ENCODE results near the gene ANKS1A. TPM values are rescaled to one million over a fixed set of nuclear protein-coding genes. Genes with fewer than 3 reads are reported as not detected.

The ANKS1A gene
- total RNA-seq, 1 donor from 2014 or later: 7.3 TPM

DNA sequence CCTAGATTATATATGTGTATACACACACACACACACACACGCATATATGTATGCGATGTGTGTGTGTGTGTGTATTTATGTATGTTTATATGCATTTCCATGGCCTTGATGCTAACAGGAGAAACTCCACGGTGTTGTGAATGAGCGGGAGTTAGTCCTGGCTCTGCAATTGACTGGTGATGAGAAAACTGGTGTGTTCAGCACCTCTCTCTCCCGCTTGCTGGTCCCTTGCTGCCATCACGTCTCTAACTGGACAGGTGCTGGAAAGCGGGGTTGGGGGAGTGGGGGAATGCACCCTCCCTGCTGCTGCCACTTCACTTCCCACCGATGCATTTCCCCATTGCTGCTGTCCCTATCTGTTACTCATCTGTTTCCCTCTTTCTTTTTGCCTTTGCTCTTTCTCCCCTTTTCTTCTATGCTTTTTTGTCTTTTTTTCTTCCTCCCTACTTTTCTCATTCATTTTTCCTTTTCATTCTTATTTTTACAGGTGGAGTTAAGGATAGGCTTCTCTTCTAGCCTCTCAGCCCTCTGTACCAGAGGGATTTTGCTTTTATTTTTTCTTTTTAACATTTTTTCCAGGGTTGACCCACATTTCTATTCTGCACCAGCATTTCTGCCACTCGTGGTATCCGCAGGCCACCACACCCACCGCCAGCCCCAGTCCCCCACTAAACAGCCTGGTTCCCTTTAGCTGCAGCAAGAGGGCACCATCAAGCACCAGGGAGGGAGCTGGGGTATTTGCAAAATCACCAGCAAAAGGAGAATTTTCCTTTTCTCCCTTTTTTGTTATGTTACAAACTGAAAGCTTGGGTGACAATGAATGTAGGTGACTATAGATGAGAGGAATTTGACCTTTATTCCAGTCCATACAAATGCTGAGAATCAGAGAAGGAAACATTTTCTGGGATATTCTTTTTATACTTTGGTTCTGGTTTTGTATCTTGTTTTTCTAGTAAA lies 136.5 kb downstream of the ANKS1A start:
- no peaks in the 10 kb centered on the region for H3K27me3 Mint-ChIP-seq
- intact Hi-C loops (cut with micrococcal nuclease): no loop called here
- no peak overlapping the region for H3K4me3 Mint-ChIP-seq
- no peaks in the 10 kb centered on the region for H3K4me1 Mint-ChIP-seq
- H3K27ac Mint-ChIP-seq: no peak overlapping the region
- DNase-seq: no peak
- H3K9me3 Mint-ChIP-seq: no peaks in the 10 kb centered on the region
- H3K36me3 Mint-ChIP-seq (ENCODE audit: low read depth): no peaks in the 10 kb centered on the region

GRCh38 chr6:35026434-35027222 lies 137.6 kb downstream of the ANKS1A start:
- intact Hi-C loops (cut with micrococcal nuclease): no loop called here
- Mint-ChIP-seq H3K4me3 (no peak overlapping the region), H3K27me3 (no peaks in the 10 kb centered on the region), H3K9me3 (no peaks in the 10 kb centered on the region), H3K4me1 (no peaks in the 10 kb centered on the region), H3K36me3 (ENCODE audit: low read depth) (no peaks in the 10 kb centered on the region), H3K27ac (no peak overlapping the region)
- DNase-seq: no peak

GRCh38 chr6:35027807-35028206 lies 138.8 kb downstream of the ANKS1A start:
- Mint-ChIP-seq H3K9me3 (no peaks in the 10 kb centered on the region), H3K4me1 (no peaks in the 10 kb centered on the region), H3K4me3 (no peak overlapping the region), H3K27ac (no peak overlapping the region), H3K36me3 (ENCODE audit: low read depth) (no peaks in the 10 kb centered on the region), H3K27me3 (no peaks in the 10 kb centered on the region)
- intact Hi-C loops (cut with micrococcal nuclease): no loop called here
- DNase-seq: no peak

DNA sequence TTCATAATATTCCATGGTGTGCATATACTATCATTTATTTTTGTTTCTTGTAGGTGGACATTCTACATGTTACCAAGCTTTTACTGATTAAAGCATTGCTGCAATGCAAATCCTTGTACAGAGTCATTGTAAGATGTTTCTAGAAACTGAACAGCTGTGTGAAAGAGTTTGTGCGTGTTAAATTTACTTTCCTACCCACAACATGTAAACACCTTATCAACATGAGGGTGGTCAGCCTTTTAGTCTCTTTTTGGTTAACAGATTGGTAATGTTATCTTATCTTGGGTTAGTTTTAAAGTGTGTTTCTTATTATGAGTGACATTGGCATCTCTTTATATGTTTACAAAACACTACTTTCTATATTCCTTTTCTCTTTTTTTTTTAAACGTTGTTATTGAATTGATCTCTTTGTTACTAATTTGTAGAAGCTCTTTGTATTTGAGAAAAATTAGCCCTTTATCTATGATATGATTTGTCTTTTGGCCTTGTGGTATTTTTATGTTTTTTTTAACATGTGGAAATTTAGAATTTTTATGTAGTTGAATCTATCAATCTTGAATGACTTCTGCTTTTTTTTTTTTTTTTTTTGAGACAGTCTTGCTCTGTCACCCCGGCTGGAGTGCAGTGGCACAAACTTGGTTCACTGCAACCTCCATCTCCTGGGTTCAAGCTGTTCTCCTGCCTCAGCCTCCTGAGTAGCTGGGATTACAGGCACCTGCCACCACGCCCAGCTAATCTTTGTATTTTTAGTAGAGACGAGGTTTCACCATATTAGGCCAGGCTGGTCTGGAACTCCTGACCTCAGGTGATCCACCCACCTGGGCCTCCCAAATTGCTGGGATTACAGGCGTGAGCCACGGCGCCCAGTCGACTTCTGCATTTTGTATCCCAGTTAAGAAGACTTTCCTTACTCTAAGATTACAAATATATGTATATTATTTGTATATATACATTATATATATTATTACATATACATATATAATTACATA lies 140.0 kb downstream of the ANKS1A start:
- Mint-ChIP-seq H3K4me3 (no peak overlapping the region), H3K36me3 (ENCODE audit: low read depth) (no peaks in the 10 kb centered on the region), H3K27ac (no peak overlapping the region), H3K27me3 (no peaks in the 10 kb centered on the region), H3K4me1 (no peaks in the 10 kb centered on the region), H3K9me3 (no peaks in the 10 kb centered on the region)
- intact Hi-C loops (cut with micrococcal nuclease): no loop called here
- no peak for DNase-seq

DNA sequence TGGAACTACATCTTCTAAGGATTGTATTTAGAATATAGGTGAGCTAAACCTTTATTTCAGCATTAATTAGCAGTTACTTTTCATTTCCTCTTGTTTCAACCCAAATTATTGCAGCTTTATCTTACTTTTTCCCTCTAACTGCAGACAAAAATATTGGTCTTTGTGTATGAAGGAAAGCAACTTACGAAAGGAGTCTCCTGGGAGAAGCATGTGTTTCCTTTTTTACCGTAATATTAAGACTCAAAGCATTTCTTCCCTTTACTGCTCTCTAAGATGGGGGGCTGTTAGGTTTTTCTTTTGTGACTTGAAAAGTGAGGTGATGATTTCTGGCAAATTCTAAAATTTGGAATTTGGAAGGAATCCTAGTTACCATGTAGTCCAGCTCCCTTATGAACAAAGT lies 141.0 kb downstream of the ANKS1A start:
- Mint-ChIP-seq H3K4me3 (no peak overlapping the region), H3K36me3 (ENCODE audit: low read depth) (no peaks in the 10 kb centered on the region), H3K9me3 (no peaks in the 10 kb centered on the region), H3K27me3 (no peaks in the 10 kb centered on the region), H3K4me1 (no peaks in the 10 kb centered on the region), H3K27ac (no peak overlapping the region)
- intact Hi-C loops (cut with micrococcal nuclease): no loop called here
- DNase-seq: no peak

DNA sequence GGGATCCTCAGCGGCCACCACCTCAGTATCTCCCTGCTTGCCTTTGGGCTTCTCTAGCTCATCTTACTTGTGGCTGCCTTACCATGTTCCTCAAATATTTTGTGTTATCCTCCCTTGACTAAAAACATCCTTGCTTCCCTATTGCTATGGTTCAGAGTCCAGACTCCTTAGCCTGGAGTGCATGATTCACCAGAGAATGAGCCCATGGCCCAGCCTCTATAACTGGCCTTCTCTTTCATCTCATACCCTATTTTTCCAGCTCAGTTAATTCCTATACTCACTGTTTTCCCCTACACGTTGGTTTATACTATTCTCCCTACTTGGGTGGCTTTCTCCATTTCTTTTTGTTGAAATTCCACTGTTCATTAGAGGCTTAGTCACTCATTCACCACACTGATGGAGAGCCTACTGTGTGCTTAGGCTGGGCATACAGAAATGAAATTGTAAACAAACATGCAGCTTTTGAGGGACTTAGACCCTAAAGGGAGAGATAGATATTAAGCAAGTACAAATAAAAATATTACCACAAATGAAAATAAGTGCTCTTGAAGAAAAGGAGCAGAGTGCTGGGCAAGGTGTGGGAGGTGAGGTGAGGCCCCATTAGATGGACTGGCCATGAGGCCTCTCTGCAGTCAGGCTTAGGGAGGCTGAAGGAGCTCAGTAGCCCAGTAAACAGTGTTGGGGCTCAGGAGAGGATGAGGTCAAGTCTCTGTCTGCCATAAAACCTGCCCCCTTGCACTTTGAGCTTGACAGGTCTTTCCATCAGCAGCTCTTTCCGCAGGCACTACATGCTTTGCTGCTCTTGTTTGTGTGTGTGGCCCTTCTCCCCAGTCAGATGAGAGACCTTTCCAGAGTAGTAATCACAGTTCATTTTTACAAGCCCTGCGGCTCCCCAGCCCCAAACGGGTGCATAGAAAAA lies 142.8 kb downstream of the ANKS1A start:
- Mint-ChIP-seq H3K27me3 (no peaks in the 10 kb centered on the region), H3K36me3 (ENCODE audit: low read depth) (no peaks in the 10 kb centered on the region), H3K27ac (no peak overlapping the region), H3K4me1 (no peaks in the 10 kb centered on the region), H3K9me3 (no peaks in the 10 kb centered on the region), H3K4me3 (no peak overlapping the region)
- DNase-seq: no peak
- intact Hi-C loops (cut with micrococcal nuclease): no loop called here

GRCh38 chr6:35033683-35034082 lies 144.6 kb downstream of the ANKS1A start:
- H3K9me3 Mint-ChIP-seq: no peaks in the 10 kb centered on the region
- no peak for DNase-seq
- H3K36me3 Mint-ChIP-seq (ENCODE audit: low read depth): no peaks in the 10 kb centered on the region
- H3K27me3 Mint-ChIP-seq: no peaks in the 10 kb centered on the region
- H3K4me3 Mint-ChIP-seq: no peak overlapping the region
- no peaks in the 10 kb centered on the region for H3K4me1 Mint-ChIP-seq
- intact Hi-C loops (cut with micrococcal nuclease): no loop called here
- no peak overlapping the region for H3K27ac Mint-ChIP-seq

DNA sequence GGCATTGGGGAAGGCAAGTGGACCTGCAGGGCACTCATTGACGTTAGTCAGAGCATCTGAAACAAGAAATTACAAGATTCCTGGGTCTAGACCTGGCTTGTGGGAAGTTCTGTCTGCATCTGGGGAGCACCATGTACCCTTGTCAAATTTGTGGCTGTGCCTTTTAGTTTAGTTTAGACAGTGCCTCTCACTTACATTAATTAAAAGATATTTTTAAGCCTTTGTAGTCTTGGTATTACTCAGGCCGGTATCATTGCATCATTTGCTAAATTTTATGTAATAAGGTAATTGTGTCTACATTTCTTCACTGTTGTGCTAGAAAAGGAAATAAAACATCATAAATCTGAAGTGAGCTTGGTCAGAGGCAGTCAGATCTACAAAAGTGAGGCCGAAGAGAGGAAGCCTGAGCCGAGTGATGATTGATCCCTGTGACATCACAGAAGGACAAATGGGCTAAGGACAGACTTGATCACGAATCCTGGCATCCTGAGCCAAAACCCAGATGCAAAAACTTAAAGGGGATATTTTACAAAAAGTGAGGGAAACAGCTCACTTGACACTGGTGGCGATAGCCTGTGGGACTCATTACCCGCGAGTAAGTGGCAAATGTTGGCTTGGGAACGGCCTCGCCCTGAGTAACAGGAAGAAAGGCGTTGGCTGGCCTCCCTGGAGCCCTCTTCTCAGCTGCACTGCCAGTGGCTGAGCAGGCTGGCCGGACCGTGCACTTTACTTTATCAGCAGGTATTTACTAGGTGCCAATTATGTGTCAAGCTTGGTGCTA lies 145.5 kb downstream of the ANKS1A start:
- Mint-ChIP-seq H3K36me3 (ENCODE audit: low read depth) (no peaks in the 10 kb centered on the region), H3K27me3 (no peaks in the 10 kb centered on the region), H3K9me3 (no peaks in the 10 kb centered on the region), H3K27ac (no peak overlapping the region), H3K4me3 (no peak overlapping the region), H3K4me1 (no peaks in the 10 kb centered on the region)
- intact Hi-C loops (cut with micrococcal nuclease): no loop called here
- no peak for DNase-seq

DNA sequence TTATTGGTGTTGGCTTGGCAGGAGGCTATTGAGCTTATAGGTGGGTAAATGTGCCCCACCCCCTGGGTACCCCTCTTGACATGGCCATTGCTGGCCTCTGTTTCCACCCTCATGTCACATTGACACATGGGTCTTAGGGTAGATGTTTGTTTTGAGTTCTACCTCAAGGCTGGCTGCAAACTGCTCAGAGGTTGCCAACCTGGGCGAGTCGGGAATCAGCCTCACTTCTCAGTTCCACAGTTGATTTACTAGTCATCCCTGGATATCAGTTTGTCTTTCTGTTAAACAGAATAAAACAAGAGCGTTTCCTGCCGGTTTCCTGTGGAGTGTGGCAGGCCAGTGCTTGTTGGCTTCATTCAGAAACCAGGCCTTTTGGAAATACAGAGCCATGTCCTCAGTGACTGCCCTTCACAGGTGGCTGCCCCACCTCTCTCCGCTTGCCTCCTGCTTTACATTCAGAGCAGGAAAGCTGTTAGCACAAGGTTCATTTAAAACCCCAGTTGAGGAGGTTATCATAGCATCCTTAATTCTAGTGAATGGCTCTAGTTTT lies 146.5 kb downstream of the ANKS1A start:
- H3K27ac Mint-ChIP-seq: no peak overlapping the region
- no peaks in the 10 kb centered on the region for H3K27me3 Mint-ChIP-seq
- no peak for DNase-seq
- H3K36me3 Mint-ChIP-seq (ENCODE audit: low read depth): no peaks in the 10 kb centered on the region
- H3K9me3 Mint-ChIP-seq: no peaks in the 10 kb centered on the region
- no peak overlapping the region for H3K4me3 Mint-ChIP-seq
- H3K4me1 Mint-ChIP-seq: no peaks in the 10 kb centered on the region
- intact Hi-C loops (cut with micrococcal nuclease): no loop called here

- H3K4me1 Mint-ChIP-seq: no peaks in the 10 kb centered on the region
- H3K27me3 Mint-ChIP-seq: no peaks in the 10 kb centered on the region
- H3K27ac Mint-ChIP-seq: no peak overlapping the region
- H3K4me3 Mint-ChIP-seq: no peak overlapping the region
- no peaks in the 10 kb centered on the region for H3K9me3 Mint-ChIP-seq
- intact Hi-C loops (cut with micrococcal nuclease): no loop called here
- no peaks in the 10 kb centered on the region for H3K36me3 Mint-ChIP-seq (ENCODE audit: low read depth)
- no peak for DNase-seq
These were observed 147.2 kb downstream of the ANKS1A start for GRCh38 chr6:35036059-35036827.

DNA sequence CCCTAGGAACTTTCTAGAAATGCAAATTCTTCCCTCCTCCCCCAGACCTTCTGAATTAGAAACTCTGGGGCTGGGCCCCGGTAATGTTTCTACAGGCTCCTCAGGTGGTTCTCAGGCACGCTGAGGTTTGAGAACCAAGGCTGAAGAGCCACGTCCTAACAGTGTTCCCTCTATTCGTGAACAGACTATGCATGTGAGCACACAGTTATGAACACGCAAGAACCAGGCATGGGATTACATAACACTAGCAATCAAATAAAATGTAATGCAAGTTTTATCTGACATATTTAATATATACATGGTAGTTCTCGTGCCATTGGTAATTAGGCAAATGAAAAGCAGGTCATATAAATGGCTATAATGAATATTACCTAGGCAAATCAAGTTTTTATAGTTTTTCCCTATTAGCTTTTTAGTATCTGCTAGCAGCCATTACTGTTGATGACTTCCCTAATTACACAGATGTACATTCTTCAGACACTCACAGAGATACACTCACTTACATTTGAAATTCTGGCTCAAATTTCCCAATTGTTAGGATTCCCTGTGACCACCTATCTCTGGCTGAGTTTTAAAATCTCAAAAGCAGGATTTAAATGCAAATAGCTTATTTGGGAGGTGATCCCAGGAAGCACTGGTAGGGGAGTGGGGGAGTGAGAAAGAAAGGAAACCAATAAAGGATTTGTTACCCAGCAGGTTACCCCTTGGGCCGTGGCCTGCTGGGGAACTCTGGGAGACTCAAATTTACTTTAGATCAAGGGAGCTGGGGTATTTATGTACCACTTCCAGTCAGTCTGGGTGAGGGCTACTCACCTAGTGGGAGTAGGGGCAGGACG lies 148.0 kb downstream of the ANKS1A start:
- Mint-ChIP-seq H3K4me3 (no peak overlapping the region), H3K27me3 (no peaks in the 10 kb centered on the region), H3K36me3 (ENCODE audit: low read depth) (no peaks in the 10 kb centered on the region), H3K4me1 (no peaks in the 10 kb centered on the region), H3K27ac (no peak overlapping the region), H3K9me3 (no peaks in the 10 kb centered on the region)
- intact Hi-C loops (cut with micrococcal nuclease): no loop called here
- DNase-seq: no peak

All from activated CD4-positive, alpha-beta T cell treated with anti-CD3 and anti-CD28 coated beads, Interleukin-2, amount 10 ng/mL, durations not matched to agents 24 days and 14 days (primary cell).